Activated B cell treated with CpG ODN at 0.5 μM for 24 hours (primary cell): Measurements from ENCODE around the gene MT1HL1. TPM values are rescaled to one million over a fixed set of nuclear protein-coding genes. Genes with fewer than 3 reads are reported as not detected.

ENCODE experiments used
- ATAC-seq: fragments of 200-7000 bp; cut with Tn5 transposase; one replicate; pipeline ENCODE4 v1.10.0; 2021; ENCODE audit warnings: low read depth, mild to moderate bottlenecking, moderate library complexity
- CTCF ChIA-PET: fragments of 350-600 bp; sonication (Branson Sonifier 250); formaldehyde crosslinking; loops from one replicate; lab custom pipeline; 2021; ENCODE audit warnings: antibody characterized with exemption; lab: Charles Lee
- POLR2A ChIA-PET: fragments of 350-600 bp; sonication (Branson Sonifier 250); formaldehyde crosslinking; loops from one replicate; lab custom pipeline; 2021; ENCODE audit warnings: antibody characterized with exemption; lab: Charles Lee
- DNase-seq: peaks from one replicate; pipeline ENCODE4 v3.0.0; 2022
- H3K27ac Mint-ChIP-seq: one replicate; pipeline ENCODE4 v1.8.0; 2020; ENCODE audit warnings: mixed read lengths
- H3K27me3 Mint-ChIP-seq: one replicate; pipeline ENCODE4 v1.8.0; 2021; ENCODE audit warnings: mixed read lengths
- H3K36me3 Mint-ChIP-seq: one replicate; pipeline ENCODE4 v1.8.0; 2021; ENCODE audit warnings: low read depth, mixed read lengths
- H3K4me1 Mint-ChIP-seq: one replicate; pipeline ENCODE4 v1.8.0; 2021; ENCODE audit warnings: mixed read lengths
- H3K4me3 Mint-ChIP-seq: one replicate; pipeline ENCODE4 v1.8.0; 2020; ENCODE audit warnings: mild to moderate bottlenecking, mixed read lengths
- H3K9me3 Mint-ChIP-seq: one replicate; pipeline ENCODE4 v1.8.0; 2020; ENCODE audit warnings: mixed read lengths
- intact Hi-C: fragments of 100-400 bp; cut with micrococcal nuclease; formaldehyde crosslinking; loops from one replicate; pipeline ENCODE4 v1.15.1; 2024
- total RNA-seq: library from RNA; stranded (reverse); gene quantifications from 2 replicates; pipeline ENCODE4 v1.2.3, GENCODE V29; 2022
- TF ChIP-seq, protein P1 (sequence below): fragments of 200-600 bp; IDR thresholded peaks from one replicate; pipeline ENCODE4 v1.8.0; 2022; ENCODE audit warnings: antibody characterized with exemption, mild to moderate bottlenecking

Gene MT1HL1
- total RNA-seq, 1 donor from 2014 or later: not detected

DNA sequence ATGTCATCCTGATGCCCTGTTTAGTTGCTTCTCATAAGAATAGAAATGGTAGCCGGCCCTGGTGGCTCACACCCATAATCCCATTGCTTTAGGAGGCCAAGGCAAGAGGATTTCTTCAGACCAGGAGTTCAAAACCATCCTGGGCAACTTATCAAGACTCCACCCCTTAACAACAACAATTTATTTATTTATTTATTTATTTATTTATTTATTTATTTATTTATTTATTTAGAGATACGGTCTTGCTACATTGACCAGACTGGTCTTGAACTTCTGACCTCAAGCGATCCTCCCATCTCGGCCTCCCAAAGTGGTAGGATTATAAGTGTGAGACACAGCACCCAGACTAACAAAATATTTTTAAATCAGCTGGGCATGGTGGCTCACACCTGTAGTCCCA is 4.0 kb downstream of the MT1HL1 start:
- Mint-ChIP-seq H3K9me3 (no peaks in the 10 kb centered on the region), H3K4me3 (no peak overlapping the region), H3K36me3 (no peaks in the 10 kb centered on the region), H3K4me1 (no peaks in the 10 kb centered on the region), H3K27me3 (peaks cover 3% of the 10 kb centered on the region), H3K27ac (no peak overlapping the region)
- ATAC-seq (no peak), DNase-seq (no peak)
- TF ChIP-seq, protein P1, sequence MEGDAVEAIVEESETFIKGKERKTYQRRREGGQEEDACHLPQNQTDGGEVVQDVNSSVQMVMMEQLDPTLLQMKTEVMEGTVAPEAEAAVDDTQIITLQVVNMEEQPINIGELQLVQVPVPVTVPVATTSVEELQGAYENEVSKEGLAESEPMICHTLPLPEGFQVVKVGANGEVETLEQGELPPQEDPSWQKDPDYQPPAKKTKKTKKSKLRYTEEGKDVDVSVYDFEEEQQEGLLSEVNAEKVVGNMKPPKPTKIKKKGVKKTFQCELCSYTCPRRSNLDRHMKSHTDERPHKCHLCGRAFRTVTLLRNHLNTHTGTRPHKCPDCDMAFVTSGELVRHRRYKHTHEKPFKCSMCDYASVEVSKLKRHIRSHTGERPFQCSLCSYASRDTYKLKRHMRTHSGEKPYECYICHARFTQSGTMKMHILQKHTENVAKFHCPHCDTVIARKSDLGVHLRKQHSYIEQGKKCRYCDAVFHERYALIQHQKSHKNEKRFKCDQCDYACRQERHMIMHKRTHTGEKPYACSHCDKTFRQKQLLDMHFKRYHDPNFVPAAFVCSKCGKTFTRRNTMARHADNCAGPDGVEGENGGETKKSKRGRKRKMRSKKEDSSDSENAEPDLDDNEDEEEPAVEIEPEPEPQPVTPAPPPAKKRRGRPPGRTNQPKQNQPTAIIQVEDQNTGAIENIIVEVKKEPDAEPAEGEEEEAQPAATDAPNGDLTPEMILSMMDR: no peak
- intact Hi-C loops: no loop called here
- CTCF ChIA-PET: no interaction called here
- POLR2A ChIA-PET: no interaction called here

DNA sequence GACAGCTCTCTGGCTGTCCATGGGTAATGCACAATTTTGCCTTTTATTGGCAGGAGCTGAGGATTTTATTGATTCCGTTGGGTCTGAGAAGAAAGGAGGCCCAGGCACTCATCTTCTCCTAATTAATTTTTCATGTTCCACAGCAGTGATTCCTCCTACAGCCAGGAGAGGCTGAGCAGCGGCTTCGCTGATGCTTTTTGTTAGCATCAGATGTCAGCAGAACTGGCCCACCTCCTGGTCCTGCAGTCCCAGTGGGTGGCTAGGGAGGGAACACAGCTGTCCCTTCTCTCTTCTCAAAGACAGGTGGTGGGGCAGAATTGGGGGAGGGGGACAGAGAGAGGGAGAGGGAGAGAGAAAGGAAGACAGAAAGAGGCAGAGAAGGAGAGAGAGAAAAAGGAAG is 5.7 kb downstream of the MT1HL1 start:
- no peak for DNase-seq
- CTCF ChIA-PET: no interaction called here
- no peak overlapping the region for H3K4me3 Mint-ChIP-seq
- TF ChIP-seq, protein P1: no peak
- H3K27ac Mint-ChIP-seq: no peak overlapping the region
- no peaks in the 10 kb centered on the region for H3K9me3 Mint-ChIP-seq
- H3K4me1 Mint-ChIP-seq: no peaks in the 10 kb centered on the region
- H3K36me3 Mint-ChIP-seq: no peaks in the 10 kb centered on the region
- peaks cover 2% of the 10 kb centered on the region for H3K27me3 Mint-ChIP-seq
- intact Hi-C loops: no loop called here
- no peak for ATAC-seq
- POLR2A ChIA-PET: no interaction called here

DNA sequence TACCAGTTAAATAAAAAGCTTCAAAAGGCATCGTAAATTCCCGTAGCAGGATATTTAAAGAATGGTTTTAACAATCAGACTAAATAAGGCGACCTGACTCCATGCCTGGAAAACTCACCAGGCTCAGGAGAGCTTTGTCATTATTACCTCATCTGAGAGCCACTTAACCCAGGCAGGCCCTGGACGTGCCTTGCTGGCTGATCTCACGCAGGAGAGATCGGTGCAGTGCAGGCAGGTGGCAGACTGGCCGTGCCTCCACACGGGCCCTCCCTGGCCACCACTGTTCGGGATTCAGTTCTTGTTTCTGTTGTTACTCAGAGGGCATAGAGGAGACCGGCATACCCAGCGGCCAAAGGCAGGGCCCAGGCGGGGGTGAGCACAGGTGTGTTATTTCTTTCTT is 6.4 kb downstream of the MT1HL1 start:
- Mint-ChIP-seq H3K4me3 (no peak overlapping the region), H3K36me3 (no peaks in the 10 kb centered on the region), H3K9me3 (no peaks in the 10 kb centered on the region), H3K27ac (no peak overlapping the region), H3K4me1 (no peaks in the 10 kb centered on the region), H3K27me3 (peaks cover 2% of the 10 kb centered on the region)
- intact Hi-C loops: no loop called here
- ChIA-PET POLR2A (no interaction called here), CTCF (no interaction called here)
- no peak for DNase-seq
- TF ChIP-seq, protein P1: no peak
- no peak for ATAC-seq

DNA sequence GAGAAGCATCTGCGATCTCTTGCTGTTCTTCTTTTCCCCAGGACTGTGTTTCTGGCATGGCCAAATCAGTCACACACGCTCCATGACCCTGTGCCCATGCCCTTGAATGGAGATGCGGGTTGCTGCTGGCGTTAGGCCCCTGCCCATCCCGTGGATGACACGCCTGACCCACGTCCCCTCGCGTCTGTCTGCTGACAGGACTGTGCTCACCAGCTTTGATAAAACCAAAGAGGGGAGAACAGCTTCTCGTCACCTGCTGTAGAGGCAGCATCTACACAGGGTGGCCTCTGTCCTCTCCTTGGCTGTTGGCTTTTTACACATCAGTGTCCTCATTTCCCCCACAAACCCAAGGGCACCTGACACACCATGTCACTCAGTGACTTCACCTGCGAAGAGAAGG is 6.9 kb downstream of the MT1HL1 start:
- ChIA-PET POLR2A (no interaction called here), CTCF (no interaction called here)
- Mint-ChIP-seq H3K36me3 (no peaks in the 10 kb centered on the region), H3K27ac (no peak overlapping the region), H3K27me3 (peaks cover 2% of the 10 kb centered on the region), H3K9me3 (no peaks in the 10 kb centered on the region), H3K4me1 (no peaks in the 10 kb centered on the region), H3K4me3 (no peak overlapping the region)
- no peak for ATAC-seq
- no peak for DNase-seq
- TF ChIP-seq, protein P1: no peak
- intact Hi-C loops: no loop called here

DNA sequence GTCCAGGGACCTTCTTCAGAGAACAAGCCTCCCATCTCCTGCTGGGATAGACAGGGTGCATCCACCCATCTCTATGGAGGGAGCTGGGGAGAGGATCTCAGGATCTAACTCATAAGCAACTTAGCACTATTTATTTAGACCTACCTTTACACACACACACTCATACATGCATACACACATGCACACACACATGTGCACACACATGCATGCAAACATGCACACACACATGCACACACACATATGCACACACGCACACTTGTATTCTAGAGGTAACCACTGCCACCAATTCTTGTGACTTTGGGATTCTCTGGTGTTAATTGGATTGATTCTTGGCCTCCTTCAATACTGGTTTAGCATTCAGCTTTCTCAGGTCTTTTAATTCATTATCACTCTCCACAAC is 9.8 kb downstream of the MT1HL1 start:
- H3K36me3 Mint-ChIP-seq: no peaks in the 10 kb centered on the region
- H3K9me3 Mint-ChIP-seq: peaks cover 10% of the 10 kb centered on the region
- no peak overlapping the region for H3K4me3 Mint-ChIP-seq
- H3K27ac Mint-ChIP-seq: no peak overlapping the region
- ChIA-PET CTCF (no interaction called here), POLR2A (no interaction called here)
- no peak for DNase-seq
- H3K27me3 Mint-ChIP-seq: peaks cover under 1% of the 10 kb centered on the region
- intact Hi-C loops: no loop called here
- ATAC-seq: no peak
- TF ChIP-seq, protein P1: no peak
- no peaks in the 10 kb centered on the region for H3K4me1 Mint-ChIP-seq
